H9 (cell line): ENCODE measurements around the gene SOX3. TPM values are rescaled to one million over a fixed set of nuclear protein-coding genes. Genes with fewer than 3 reads are reported as not detected.
A peak's percentile ranks its signal among the peaks of the same experiment; 100 is the strongest.

ENCODE experiments used
- DNase-seq: peaks from one replicate; pipeline ENCODE4 v3.0.0-alpha.2; 2017
- H2AFZ ChIP-seq: one replicate; pipeline ENCODE4 v1.6.1; 2013; ENCODE audit warnings: mild to moderate bottlenecking, low read length, control low read depth, moderate library complexity
- H2AK5ac ChIP-seq: 2 replicates; pipeline ENCODE4 v1.6.1; 2013; ENCODE audit warnings: low read length, control low read depth, mixed read lengths; ENCODE audit not compliant: insufficient read length
- H2BK120ac ChIP-seq: one replicate; pipeline ENCODE4 v1.6.1; 2013; ENCODE audit warnings: low read depth, mild to moderate bottlenecking, low read length, control low read depth, inconsistent platforms; ENCODE audit not compliant: poor library complexity, severe bottlenecking
- H2BK12ac ChIP-seq: 2 replicates; pipeline ENCODE4 v1.6.1; 2013; ENCODE audit warnings: low read length, control low read depth, mixed read lengths, low read depth; ENCODE audit not compliant: insufficient read length
- H2BK15ac ChIP-seq: 2 replicates; pipeline ENCODE4 v1.6.1; 2013; ENCODE audit warnings: low read depth, low read length, control low read depth
- H2BK20ac ChIP-seq: one replicate; pipeline ENCODE4 v1.6.1; 2013; ENCODE audit warnings: low read depth, mild to moderate bottlenecking, low read length, control low read depth, inconsistent platforms; ENCODE audit not compliant: poor library complexity, severe bottlenecking
- H2BK5ac ChIP-seq: 2 replicates; pipeline ENCODE4 v1.6.1; 2013; ENCODE audit warnings: low read length, control low read depth, mixed read lengths; ENCODE audit not compliant: insufficient read length
- H3K14ac ChIP-seq: 2 replicates; pipeline ENCODE4 v1.6.1; 2013; ENCODE audit warnings: low read length, control low read depth; ENCODE audit not compliant: insufficient read depth
- H3K18ac ChIP-seq: 2 replicates; pipeline ENCODE4 v1.6.1; 2013; ENCODE audit warnings: low read depth, mild to moderate bottlenecking, mixed read lengths, low read length, control low read depth; ENCODE audit not compliant: insufficient read length
- H3K23ac ChIP-seq: 2 replicates; pipeline ENCODE4 v1.6.1; 2013; ENCODE audit warnings: low read length, control low read depth, mixed read lengths, low read depth; ENCODE audit not compliant: insufficient read length
- H3K23me2 ChIP-seq: 2 replicates; pipeline ENCODE4 v1.6.1; 2013; ENCODE audit warnings: low read depth, mild to moderate bottlenecking, mixed read lengths, low read length, control low read depth; ENCODE audit not compliant: insufficient read length, poor library complexity, severe bottlenecking
- H3K27ac ChIP-seq: 2 replicates; pipeline ENCODE4 v1.5.1; 2013; ENCODE audit warnings: low read length, control low read depth, mixed read lengths, low read depth; ENCODE audit not compliant: insufficient read length
- H3K27me3 ChIP-seq: 2 replicates; pipeline ENCODE4 v1.6.1; 2013; ENCODE audit warnings: low read length, control low read depth, inconsistent platforms; ENCODE audit not compliant: insufficient read depth
- H3K4ac ChIP-seq: 2 replicates; pipeline ENCODE4 v1.6.1; 2013; ENCODE audit warnings: low read depth, mild to moderate bottlenecking, control low read depth, inconsistent platforms, low read length, moderate library complexity
- H3K4me1 ChIP-seq: 2 replicates; pipeline ENCODE4 v1.6.1; 2013; ENCODE audit warnings: low read length, control low read depth, inconsistent platforms; ENCODE audit not compliant: insufficient read depth
- H3K4me2 ChIP-seq: 2 replicates; pipeline ENCODE4 v1.6.1; 2013; ENCODE audit warnings: low read length, control low read depth, mixed read lengths; ENCODE audit not compliant: insufficient read length, insufficient read depth
- H3K56ac ChIP-seq: 2 replicates; pipeline ENCODE4 v1.6.1; 2013; ENCODE audit warnings: low read depth, mild to moderate bottlenecking, mixed read lengths, low read length, control low read depth; ENCODE audit not compliant: insufficient read length
- H3K79me1 ChIP-seq: 2 replicates; pipeline ENCODE4 v1.6.1; 2013; ENCODE audit warnings: low read depth, mild to moderate bottlenecking, moderate library complexity, low read length, control low read depth, inconsistent platforms; ENCODE audit not compliant: insufficient read depth, poor library complexity, severe bottlenecking
- H3K79me2 ChIP-seq: 2 replicates; pipeline ENCODE4 v1.6.1; 2013; ENCODE audit warnings: low read length, control low read depth, inconsistent platforms; ENCODE audit not compliant: insufficient read depth
- H3K9ac ChIP-seq: 2 replicates; pipeline ENCODE4 v1.6.1; 2013; ENCODE audit warnings: low read length, control low read depth, mixed read lengths; ENCODE audit not compliant: insufficient read length; ENCODE audit errors: extremely low read depth
- H3K9me3 ChIP-seq: one replicate; pipeline ENCODE4 v1.6.1; 2013; ENCODE audit warnings: low read depth, low read length, inconsistent platforms; ENCODE audit not compliant: control insufficient read depth
- H3T11ph ChIP-seq: one replicate; pipeline ENCODE4 v1.6.1; 2013; ENCODE audit warnings: mild to moderate bottlenecking, low read length, control low read depth, inconsistent platforms
- H4K20me1 ChIP-seq: one replicate; pipeline ENCODE4 v1.6.1; 2013; ENCODE audit not compliant: control insufficient read depth, insufficient read length, insufficient read depth
- H4K5ac ChIP-seq: 2 replicates; pipeline ENCODE4 v1.6.1; 2013; ENCODE audit warnings: low read depth, mild to moderate bottlenecking, mixed read lengths, low read length, control low read depth; ENCODE audit not compliant: insufficient read length
- H4K8ac ChIP-seq: replicated peaks from 2 replicates; pipeline ENCODE4 v1.6.1; 2013; ENCODE audit warnings: low read length, control low read depth, mixed read lengths, low read depth; ENCODE audit not compliant: insufficient read length
- H4K91ac ChIP-seq: 2 replicates; pipeline ENCODE4 v1.6.1; 2013; ENCODE audit warnings: low read depth, mild to moderate bottlenecking, moderate library complexity, mixed read lengths, low read length, control low read depth; ENCODE audit not compliant: insufficient read length
- H3K27ac Mint-ChIP-seq, 3 experiments: 2 replicates in 2 of 3; 3 replicates in 1 of 3; pipeline ENCODE4 v1.8.0; 2020 to 2021; ENCODE audit warnings: mixed read lengths in 3 of 3, mild to moderate bottlenecking in 1 of 3, moderate library complexity in 1 of 3
- H3K27me3 Mint-ChIP-seq: 2 replicates; pipeline ENCODE4 v1.8.0; 2021; ENCODE audit warnings: low read depth, mild to moderate bottlenecking, moderate library complexity, mixed read lengths
- H3K36me3 Mint-ChIP-seq, 3 experiments: 2 replicates in 2 of 3; 3 replicates in 1 of 3; pipeline ENCODE4 v1.8.0; 2020 to 2021; ENCODE audit warnings: low read depth in 3 of 3, mixed read lengths in 3 of 3; ENCODE audit not compliant: insufficient read depth in 1 of 3
- H3K4me1 Mint-ChIP-seq, 2 experiments: 2 replicates each; pipeline ENCODE4 v1.8.0; 2020; ENCODE audit warnings: mixed read lengths in 2 of 2
- H3K4me3 Mint-ChIP-seq, 2 experiments: 2 replicates in 1 of 2; 3 replicates in 1 of 2; pipeline ENCODE4 v1.8.0; 2020 to 2021; ENCODE audit warnings: mild to moderate bottlenecking in 2 of 2, mixed read lengths in 2 of 2, moderate library complexity in 1 of 2
- H3K9me3 Mint-ChIP-seq, 2 experiments: 2 replicates in 1 of 2; 3 replicates in 1 of 2; pipeline ENCODE4 v1.8.0; 2020; ENCODE audit warnings: mild to moderate bottlenecking in 2 of 2, mixed read lengths in 2 of 2, moderate library complexity in 1 of 2
- CTCF ChIP-seq: fragments of 200-600 bp; sonication (generic); conservative IDR thresholded peaks from 3 replicates; pipeline ENCODE4 v1.8.0; 2021; ENCODE audit warnings: antibody characterized with exemption, mild to moderate bottlenecking
- WGBS: extraction: QIAGEN DNeasy Blood & Tissue Kit; methylation state at CpG from one replicate; pipeline ENCODE4 v1.1.7; 2013; ENCODE audit warnings: missing lambda C conversion rate, low lambda C conversion rate, mixed read lengths; ENCODE audit not compliant: insufficient read length; ENCODE audit errors: extremely low coverage; 5-methylcytosine and 5-hydroxymethylcytosine counted together
- total RNA-seq: library from RNA; stranded (reverse); gene quantifications from 2 replicates; pipeline ENCODE4 v1.2.1, GENCODE V29; 2021

Gene SOX3
- total RNA-seq, 1 experiment from 2014 or later, result 7.7 TPM

GRCh38 chrX:140501321-140501720, 3.5 kb downstream of the SOX3 start:
- H2BK120ac ChIP-seq, result no peak overlapping the region
- H2AK5ac ChIP-seq, result no peak overlapping the region
- H3K4me2 ChIP-seq, result peak overlapping the region; percentile 81
- no peak overlapping the region for H3K4ac ChIP-seq
- peak overlapping the region; percentile 45 to 75 for H3K4me3 Mint-ChIP-seq
- no peak overlapping the region for H3K9ac ChIP-seq
- no peak overlapping the region for H3K27ac ChIP-seq
- no peak overlapping the region for H4K5ac ChIP-seq
- peaks cover 0 to 13% (median 11%) of the 10 kb centered on the region in 3 experiments; a peak in 5 of 7 replicates for H3K36me3 Mint-ChIP-seq
- peaks cover 45% of the 10 kb centered on the region in 2 experiments for H3K4me1 Mint-ChIP-seq
- H2BK12ac ChIP-seq, result no peak overlapping the region
- H3K14ac ChIP-seq, result no peak overlapping the region
- H3K18ac ChIP-seq, result no peak overlapping the region
- H3T11ph ChIP-seq, result no peak overlapping the region
- H3K23ac ChIP-seq, result no peak overlapping the region
- peaks cover 10% of the 10 kb centered on the region; the same call in 1 of the 2 replicates for H3K27me3 ChIP-seq
- H4K8ac ChIP-seq, result no peak overlapping the region
- no peak overlapping the region for H3K56ac ChIP-seq
- no peaks in the 10 kb centered on the region for H3K79me1 ChIP-seq
- no peaks in the 10 kb centered on the region for H3K9me3 ChIP-seq
- H3K79me2 ChIP-seq, result no peaks in the 10 kb centered on the region
- no CpG with 5 or more reads among the region's 13 CpGs for WGBS
- H3K27me3 Mint-ChIP-seq, result peaks cover 78% of the 10 kb centered on the region
- no peak overlapping the region for H2BK15ac ChIP-seq
- no peak overlapping the region for H4K91ac ChIP-seq
- H3K23me2 ChIP-seq, result peaks cover 28% of the 10 kb centered on the region
- H4K20me1 ChIP-seq, result no peaks in the 10 kb centered on the region
- no peak overlapping the region for H2BK20ac ChIP-seq
- H3K27ac Mint-ChIP-seq, result no peak overlapping the region; a peak in 1 of 7 replicates
- peak; percentile 49 for DNase-seq
- H2AFZ ChIP-seq, result no peak overlapping the region
- H3K9me3 Mint-ChIP-seq, result peaks cover 14% of the 10 kb centered on the region in 2 experiments
- H3K4me1 ChIP-seq, result no peaks in the 10 kb centered on the region; the same call in 1 of the 2 replicates
- no peak overlapping the region for H2BK5ac ChIP-seq
- no peak for TF ChIP-seq CTCF
